CD14-positive monocyte (primary cell): ENCODE data around the gene MYO19. TPM values are rescaled to one million over a fixed set of nuclear protein-coding genes. Genes with fewer than 3 reads are reported as not detected.
A peak's percentile ranks its signal among the peaks of the same experiment; 100 is the strongest.

Experiments used
- DNase-seq, 3 donors: peaks; one replicate each; pipeline ENCODE4 v3.0.0-alpha.2; 2011 to 2022
- H2AFZ ChIP-seq: 2 replicates; pipeline ENCODE4 v1.6.0; 2012; ENCODE audit warnings: mild to moderate bottlenecking, low read depth, low read length, inconsistent platforms; ENCODE audit not compliant: insufficient read depth, poor library complexity, severe bottlenecking
- H3K27ac ChIP-seq, 2 donors: 1 replicate in 1 of 2; 2 replicates in 1 of 2; pipeline ENCODE4 v1.5.1; 2012 to 2013; ENCODE audit warnings: low read length in 2 of 2, control low read depth in 1 of 2, inconsistent platforms in 1 of 2, low read depth in 1 of 2, mild to moderate bottlenecking in 1 of 2
- H3K27me3 ChIP-seq, 2 donors: one replicate each; pipeline versions ENCODE4 v1.6.0 to v1.6.1; 2011 to 2013; ENCODE audit warnings: low read length in 2 of 2; ENCODE audit not compliant: control insufficient read depth in 2 of 2, insufficient read depth in 2 of 2
- H3K36me3 ChIP-seq, 2 donors: replicated peaks in 1 of 2; 1 replicate in 1 of 2; 2 replicates in 1 of 2; pipeline versions ENCODE4 v1.5.1 to v1.6.1; 2012 to 2013; ENCODE audit warnings: low read length in 2 of 2, control low read depth in 1 of 2, inconsistent platforms in 1 of 2, mild to moderate bottlenecking in 1 of 2; ENCODE audit not compliant: insufficient read depth in 2 of 2, control insufficient read depth in 1 of 2
- H3K4me1 ChIP-seq, 2 donors: 1 replicate in 1 of 2; 2 replicates in 1 of 2; pipeline versions ENCODE4 v1.5.1 to v1.6.1; 2012 to 2013; ENCODE audit warnings: low read length in 2 of 2, control low read depth in 1 of 2, inconsistent platforms in 1 of 2, mild to moderate bottlenecking in 1 of 2, moderate library complexity in 1 of 2; ENCODE audit not compliant: insufficient read depth in 2 of 2, control insufficient read depth in 1 of 2
- H3K4me2 ChIP-seq: replicated peaks from 2 replicates; pipeline ENCODE3; 2012; ENCODE audit warnings: low read length, moderate library complexity, mild to moderate bottlenecking; ENCODE audit not compliant: poor library complexity, severe bottlenecking; ENCODE audit errors: extremely low read depth
- H3K4me3 ChIP-seq, 3 experiments: fragments of 200-600 bp in 1 of 3; sonication (generic) in 1 of 3; replicated peaks in 1 of 3; 1 replicate in 2 of 3; 2 replicates in 1 of 3; pipeline ENCODE4 v1.5.1; 2011 to 2013; ENCODE audit warnings: low read length in 3 of 3, mild to moderate bottlenecking in 3 of 3, control low read depth in 2 of 3, low read depth in 2 of 3, inconsistent platforms in 1 of 3, moderate library complexity in 1 of 3
- H3K79me2 ChIP-seq: 2 replicates; pipeline ENCODE4 v1.6.0; 2012; ENCODE audit warnings: mild to moderate bottlenecking, control low read depth, inconsistent platforms, low read length, moderate library complexity; ENCODE audit not compliant: insufficient read depth
- H3K9ac ChIP-seq: 2 replicates; pipeline ENCODE4 v1.6.0; 2017; ENCODE audit warnings: low read length, mild to moderate bottlenecking; ENCODE audit not compliant: insufficient read depth, poor library complexity, severe bottlenecking
- H3K9me3 ChIP-seq, 2 donors: replicated peaks in 1 of 2; 1 replicate in 1 of 2; 2 replicates in 1 of 2; pipeline versions ENCODE4 v1.5.1 to v1.6.1; 2012 to 2013; ENCODE audit warnings: low read length in 2 of 2, control low read depth in 1 of 2; ENCODE audit not compliant: control insufficient read depth in 1 of 2, insufficient read depth in 1 of 2
- H4K20me1 ChIP-seq: 2 replicates; pipeline ENCODE4 v1.6.0; 2012; ENCODE audit warnings: mild to moderate bottlenecking, low read length, control low read depth, moderate library complexity; ENCODE audit not compliant: insufficient read depth
- H3K27ac Mint-ChIP-seq, 7 donors: one replicate each; pipeline ENCODE4 v1.8.0; 2020; ENCODE audit warnings: mild to moderate bottlenecking in 7 of 7, mixed read lengths in 7 of 7, moderate library complexity in 6 of 7, inconsistent platforms in 2 of 7
- H3K27me3 Mint-ChIP-seq, 3 donors: one replicate each; pipeline ENCODE4 v1.8.0; 2021 to 2022; ENCODE audit warnings: low read depth in 3 of 3, mild to moderate bottlenecking in 3 of 3, mixed read lengths in 3 of 3, moderate library complexity in 3 of 3, inconsistent platforms in 1 of 3
- H3K36me3 Mint-ChIP-seq, 2 donors: one replicate each; pipeline ENCODE4 v1.8.0; 2020; ENCODE audit warnings: mixed read lengths in 2 of 2, inconsistent platforms in 1 of 2, mild to moderate bottlenecking in 1 of 2
- H3K4me1 Mint-ChIP-seq: one replicate; pipeline ENCODE4 v1.8.0; 2020; ENCODE audit warnings: mild to moderate bottlenecking, mixed read lengths
- H3K4me3 Mint-ChIP-seq, 2 donors: one replicate each; pipeline ENCODE4 v1.8.0; 2020; ENCODE audit warnings: mild to moderate bottlenecking in 2 of 2, mixed read lengths in 2 of 2, moderate library complexity in 1 of 2
- H3K9me3 Mint-ChIP-seq, 7 donors: one replicate each; pipeline ENCODE4 v1.8.0; 2020 to 2022; ENCODE audit warnings: mixed read lengths in 7 of 7, mild to moderate bottlenecking in 6 of 7, moderate library complexity in 6 of 7, inconsistent platforms in 2 of 7
- CTCF ChIP-seq: fragments of 200-600 bp; IDR thresholded peaks from one replicate; pipeline ENCODE4 v1.8.0; 2022; ENCODE audit warnings: antibody characterized with exemption, mild to moderate bottlenecking
- WGBS: methylation state at CpG from one replicate; pipeline ENCODE4 v1.1.5; 2013; ENCODE audit warnings: missing lambda C conversion rate; ENCODE audit not compliant: insufficient coverage; 5-methylcytosine and 5-hydroxymethylcytosine counted together
- intact Hi-C, 2 donors: fragments of 100-400 bp; cut with micrococcal nuclease; formaldehyde crosslinking; loops; one replicate each; pipeline versions ENCODE4 v1.15.0 to v1.15.1; 2023
- polyA plus RNA-seq, 3 donors: library from polyadenylated mRNA; depleted of rRNA in 1 of 3; unstranded in 2 of 3; stranded (reverse) in 1 of 3; fragments of 300-500 nt in 2 of 3; fragments of >200 nt in 1 of 3; fragmentation: Illumina TruSeq in 2 of 3; gene quantifications; 1 replicate in 2 of 3; 2 replicates in 1 of 3; pipeline ENCODE4 v1.2.3, GENCODE V29; 2012 to 2021

Gene MYO19
- polyA plus RNA-seq, 3 donors: 1.2 to 51.3 (median 1.9) TPM

GRCh38 chr17:36545465-36546417, 11.1 kb upstream of the MYO19 start:
- Histone ChIP-seq H3K9ac (peak overlapping the region; percentile 97), H3K4me1 (peaks cover 51 to 61% of the 10 kb centered on the region in 2 donors), H3K27ac (peak overlapping the region; percentile 88 to 97), H3K36me3 (peaks cover 0 to 12% of the 10 kb centered on the region in 2 donors), H3K9me3 (no peaks in the 10 kb centered on the region), H4K20me1 (peaks cover 52% of the 10 kb centered on the region), H2AFZ (peak overlapping the region; percentile 46), H3K79me2 (peaks cover 78% of the 10 kb centered on the region), H3K4me3 (peak overlapping the region; percentile 68 to 96 (median 88)), H3K27me3 (no peaks in the 10 kb centered on the region), H3K4me2 (peak overlapping the region; percentile 96)
- Mint-ChIP-seq H3K9me3 (peaks cover 0 to 2% (median 0%) of the 10 kb centered on the region in 7 donors), H3K4me1 (peaks cover 48% of the 10 kb centered on the region), H3K27me3 (no peaks in the 10 kb centered on the region), H3K36me3 (peaks cover 5 to 18% of the 10 kb centered on the region in 2 donors), H3K27ac (peak overlapping the region; percentile 93 to 98 (median 96)), H3K4me3 (peak overlapping the region; percentile 87 to 92)
- no peak for TF ChIP-seq CTCF
- DNase-seq: peak; percentile 90 to 97 (median 94)
- 0% methylated on average over 48 of the region's 60 CpGs for WGBS
- intact Hi-C loops: loop anchor here (5.0 to 10.0 kb wide), 2 partner anchors 47 to 409 kb away; partner anchors contain the start of gene DHRS11 (in 1 of the 2)

- DNase-seq: no peak
- Histone ChIP-seq H3K9ac (peak overlapping the region; percentile 97), H4K20me1 (peaks cover 45% of the 10 kb centered on the region), H3K4me3 (peak overlapping the region; percentile 68 to 96 (median 88)), H3K27me3 (no peaks in the 10 kb centered on the region), H3K27ac (peak overlapping the region; percentile 88 to 97), H3K4me2 (peak overlapping the region; percentile 96), H3K4me1 (peaks cover 45 to 54% of the 10 kb centered on the region in 2 donors), H3K9me3 (no peaks in the 10 kb centered on the region), H3K36me3 (peaks cover 0 to 9% of the 10 kb centered on the region in 2 donors), H2AFZ (peak overlapping the region; percentile 99), H3K79me2 (peaks cover 71% of the 10 kb centered on the region)
- H3K4me3 Mint-ChIP-seq: peak overlapping the region; percentile 92 to 98
- H3K36me3 Mint-ChIP-seq: peaks cover 5 to 17% of the 10 kb centered on the region in 2 donors
- H3K27me3 Mint-ChIP-seq: no peaks in the 10 kb centered on the region
- intact Hi-C loops: loop anchor here (5.0 to 10.0 kb wide), 2 partner anchors 47 to 410 kb away; partner anchors contain the start of gene DHRS11 (in 1 of the 2)
- peak overlapping the region; percentile 95 to 99 (median 98) for H3K27ac Mint-ChIP-seq
- TF ChIP-seq CTCF: no peak
- peaks cover 0 to 2% (median 0%) of the 10 kb centered on the region in 7 donors for H3K9me3 Mint-ChIP-seq
- WGBS: under 1% methylated on average over 26 of the region's 38 CpGs
- H3K4me1 Mint-ChIP-seq: peaks cover 41% of the 10 kb centered on the region
These were observed 10.4 kb upstream of the MYO19 start for GRCh38 chr17:36545077-36545464.
